ENCODE data around the gene TSTD2.

Gene TSTD2

DNA sequence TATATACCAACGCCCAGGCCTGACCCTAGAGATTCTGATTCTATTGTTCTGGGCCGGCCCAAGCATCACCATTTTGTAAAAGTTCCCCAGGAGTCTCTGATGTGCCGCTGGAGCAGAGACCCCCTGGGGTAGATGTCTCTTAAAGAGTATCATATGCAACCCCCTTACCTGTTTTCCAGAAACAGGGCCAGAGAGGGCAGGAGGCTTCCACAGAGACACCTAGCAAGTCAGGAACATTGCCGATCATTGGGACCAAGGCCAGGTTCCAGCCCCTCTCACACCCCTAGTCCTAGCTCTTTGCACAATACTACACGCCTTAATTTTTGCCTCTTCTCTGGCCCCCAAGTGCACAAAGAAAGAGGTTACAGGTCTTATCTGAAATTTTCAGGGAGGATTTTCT, 67.9 kb downstream of the TSTD2 start:
- Histone ChIP-seq H3K27ac (peak overlapping the region; percentile 62 to 70), H3K4me1 (peaks cover 6 to 59% (median 32%) of the 10 kb centered on the region in 4 donors), H3K9me3 (no peaks in the 10 kb centered on the region), H3K4me3 (no peak overlapping the region), H3K36me3 (peaks cover 42 to 63% (median 51%) of the 10 kb centered on the region in 3 donors), H3K27me3 (no peaks in the 10 kb centered on the region)
- intact Hi-C loops (cut with DNase I; ENCODE audit: low total_unique reads), result no loop called here
- peak; percentile 14 to 61 for DNase-seq
- TF ChIP-seq, protein P1, sequence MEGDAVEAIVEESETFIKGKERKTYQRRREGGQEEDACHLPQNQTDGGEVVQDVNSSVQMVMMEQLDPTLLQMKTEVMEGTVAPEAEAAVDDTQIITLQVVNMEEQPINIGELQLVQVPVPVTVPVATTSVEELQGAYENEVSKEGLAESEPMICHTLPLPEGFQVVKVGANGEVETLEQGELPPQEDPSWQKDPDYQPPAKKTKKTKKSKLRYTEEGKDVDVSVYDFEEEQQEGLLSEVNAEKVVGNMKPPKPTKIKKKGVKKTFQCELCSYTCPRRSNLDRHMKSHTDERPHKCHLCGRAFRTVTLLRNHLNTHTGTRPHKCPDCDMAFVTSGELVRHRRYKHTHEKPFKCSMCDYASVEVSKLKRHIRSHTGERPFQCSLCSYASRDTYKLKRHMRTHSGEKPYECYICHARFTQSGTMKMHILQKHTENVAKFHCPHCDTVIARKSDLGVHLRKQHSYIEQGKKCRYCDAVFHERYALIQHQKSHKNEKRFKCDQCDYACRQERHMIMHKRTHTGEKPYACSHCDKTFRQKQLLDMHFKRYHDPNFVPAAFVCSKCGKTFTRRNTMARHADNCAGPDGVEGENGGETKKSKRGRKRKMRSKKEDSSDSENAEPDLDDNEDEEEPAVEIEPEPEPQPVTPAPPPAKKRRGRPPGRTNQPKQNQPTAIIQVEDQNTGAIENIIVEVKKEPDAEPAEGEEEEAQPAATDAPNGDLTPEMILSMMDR (IDR thresholded peaks at IDR 0.05), result no peak

DNA sequence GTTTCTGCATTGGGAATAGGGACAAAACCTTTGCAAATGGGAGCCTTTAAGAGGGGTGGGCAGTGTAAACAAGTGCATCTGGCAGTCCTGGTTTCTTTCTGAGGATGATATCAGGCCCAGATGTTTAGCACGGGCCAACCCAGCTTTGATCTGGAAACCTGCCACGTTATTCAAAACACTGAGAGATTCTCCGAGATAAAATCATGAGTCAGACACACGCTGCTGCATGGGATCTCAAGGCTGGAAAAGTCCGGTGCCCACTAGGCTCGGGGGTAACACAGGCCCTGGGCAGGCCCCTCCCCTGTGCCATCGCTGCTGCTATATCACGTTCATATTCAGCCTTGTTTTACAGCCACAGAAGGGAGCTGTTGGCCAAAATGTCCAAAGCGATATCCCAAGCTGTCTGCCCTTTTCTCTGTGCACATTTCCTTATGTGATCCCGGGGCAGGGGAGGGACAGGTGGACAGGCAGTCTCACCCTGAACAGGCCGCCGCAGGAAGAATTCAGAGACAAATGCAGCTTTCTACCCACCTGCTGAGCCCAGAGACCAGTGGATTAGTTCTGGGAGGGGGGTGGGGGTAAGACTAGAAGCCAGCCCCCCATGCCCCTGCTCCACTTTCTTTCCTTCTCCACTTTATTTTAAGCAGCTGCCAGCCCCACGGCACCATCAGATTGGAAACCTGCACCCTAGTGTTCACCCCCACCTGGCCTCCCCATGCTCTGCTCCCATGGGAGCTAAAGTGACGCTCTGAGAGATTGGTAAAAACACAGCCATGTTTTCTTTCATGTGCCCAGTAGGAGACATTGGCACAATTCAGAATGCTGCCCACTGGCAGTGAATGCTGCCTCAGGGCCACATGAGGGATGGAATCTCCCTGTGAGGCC, 68.6 kb downstream of the TSTD2 start:
- peak; percentile 76 to 87 for DNase-seq
- Histone ChIP-seq H3K36me3 (peaks cover 35 to 56% (median 43%) of the 10 kb centered on the region in 3 donors), H3K27ac (peak overlapping the region; percentile 62 to 70), H3K4me3 (no peak overlapping the region), H3K27me3 (no peaks in the 10 kb centered on the region), H3K4me1 (peaks cover 6 to 59% (median 32%) of the 10 kb centered on the region in 4 donors), H3K9me3 (no peaks in the 10 kb centered on the region)
- TF ChIP-seq, protein P1 (IDR thresholded peaks at IDR 0.05), result no peak
- intact Hi-C loops (cut with DNase I; ENCODE audit: low total_unique reads), result no loop called here

- intact Hi-C loops (cut with DNase I; ENCODE audit: low total_unique reads), result no loop called here
- DNase-seq, result peak in 1 of 2 donors; percentile 75
- Histone ChIP-seq H3K27me3 (no peaks in the 10 kb centered on the region), H3K4me1 (peaks cover 6 to 68% (median 37%) of the 10 kb centered on the region in 4 donors), H3K4me3 (no peak overlapping the region), H3K27ac (peak overlapping the region; percentile 62 to 70), H3K36me3 (peaks cover 26 to 46% (median 34%) of the 10 kb centered on the region in 3 donors), H3K9me3 (no peaks in the 10 kb centered on the region)
- TF ChIP-seq, protein P1 (IDR thresholded peaks at IDR 0.05), result no peak
Measured at GRCh38 chr9:97563458-97564135, 69.6 kb downstream of the TSTD2 start.

GRCh38 chr9:97562542-97562941, 70.6 kb downstream of the TSTD2 start:
- peak; percentile 70 to 82 for DNase-seq
- Histone ChIP-seq H3K27ac (peak overlapping the region; percentile 62 to 70), H3K36me3 (peaks cover 16 to 36% (median 26%) of the 10 kb centered on the region in 3 donors), H3K27me3 (no peaks in the 10 kb centered on the region), H3K9me3 (no peaks in the 10 kb centered on the region), H3K4me3 (no peak overlapping the region), H3K4me1 (peaks cover 7 to 75% (median 44%) of the 10 kb centered on the region in 4 donors)
- intact Hi-C loops (cut with DNase I; ENCODE audit: low total_unique reads), result no loop called here
- TF ChIP-seq, protein P1 (IDR thresholded peaks at IDR 0.05), result no peak

GRCh38 chr9:97561501-97561900, 71.7 kb downstream of the TSTD2 start:
- Histone ChIP-seq H3K9me3 (no peaks in the 10 kb centered on the region), H3K4me3 (no peak overlapping the region), H3K27me3 (no peaks in the 10 kb centered on the region), H3K36me3 (peaks cover 8 to 26% (median 16%) of the 10 kb centered on the region in 3 donors), H3K4me1 (peaks cover 12 to 85% (median 54%) of the 10 kb centered on the region in 4 donors), H3K27ac (peak overlapping the region; percentile 62 to 70)
- intact Hi-C loops (cut with DNase I; ENCODE audit: low total_unique reads), result no loop called here
- TF ChIP-seq, protein P1 (IDR thresholded peaks at IDR 0.05), result no peak
- no peak for DNase-seq

Data from tibial artery (tissue), 4 donors.